ENCODE measurements around the gene ACRV1.
A peak's percentile ranks its signal among the peaks of the same experiment; 100 is the strongest.
"Not testable (repeated sequence)": the region's sequence is repeated elsewhere in the genome, so short reads cannot be mapped to it uniquely, and the experiment has no call there.

Gene ACRV1, protein sequence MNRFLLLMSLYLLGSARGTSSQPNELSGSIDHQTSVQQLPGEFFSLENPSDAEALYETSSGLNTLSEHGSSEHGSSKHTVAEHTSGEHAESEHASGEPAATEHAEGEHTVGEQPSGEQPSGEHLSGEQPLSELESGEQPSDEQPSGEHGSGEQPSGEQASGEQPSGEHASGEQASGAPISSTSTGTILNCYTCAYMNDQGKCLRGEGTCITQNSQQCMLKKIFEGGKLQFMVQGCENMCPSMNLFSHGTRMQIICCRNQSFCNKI

DNA sequence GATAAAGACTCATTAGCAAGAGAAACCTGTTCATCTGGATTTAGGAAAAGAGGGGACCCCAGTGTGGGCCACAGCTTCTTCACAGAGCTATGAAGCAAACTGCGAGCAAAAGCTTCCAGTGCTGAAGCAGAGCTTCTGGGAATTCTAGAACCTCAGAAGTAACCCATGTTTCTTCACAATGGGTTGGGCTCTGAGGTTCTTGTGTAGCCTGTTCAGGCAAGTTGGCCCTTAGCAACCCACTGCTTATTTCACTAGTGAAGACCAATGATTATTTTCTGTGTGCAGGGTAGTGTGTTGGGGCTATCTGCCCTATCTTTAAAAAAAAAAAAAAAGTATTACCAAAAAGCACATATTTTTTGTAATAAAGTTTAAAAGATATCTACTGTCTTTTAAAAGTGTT, at the start of gene ACRV1:
Gene ACRV1 (minus strand): TSS at position 101 of the 400 bp plus-strand sequence. CDS start 67 bp downstream, at position 34.
- DNase-seq (ENCODE audit: low read depth, low spot score), result no peak

DNA sequence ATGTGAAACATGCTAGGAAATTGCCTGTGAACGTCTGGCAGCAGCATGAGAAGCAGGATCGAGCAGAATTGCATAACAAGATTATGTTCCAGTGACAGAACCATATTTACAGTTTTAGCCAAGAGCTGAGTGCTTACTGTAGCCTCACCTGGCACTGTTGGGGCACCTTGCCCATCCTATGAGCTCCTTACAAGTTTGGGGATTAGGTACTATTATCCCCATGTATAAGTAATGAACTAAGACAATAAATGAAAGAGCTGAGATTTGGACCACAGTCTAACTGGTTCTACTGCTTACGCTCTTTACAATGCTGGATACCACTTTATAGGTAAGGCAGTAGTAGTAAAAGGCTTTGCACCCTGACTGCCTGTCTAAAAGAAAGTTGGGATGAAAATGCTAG, 48.3 kb upstream of the ACRV1 start:
- no peak for DNase-seq (ENCODE audit: low read depth, low spot score)

DNA sequence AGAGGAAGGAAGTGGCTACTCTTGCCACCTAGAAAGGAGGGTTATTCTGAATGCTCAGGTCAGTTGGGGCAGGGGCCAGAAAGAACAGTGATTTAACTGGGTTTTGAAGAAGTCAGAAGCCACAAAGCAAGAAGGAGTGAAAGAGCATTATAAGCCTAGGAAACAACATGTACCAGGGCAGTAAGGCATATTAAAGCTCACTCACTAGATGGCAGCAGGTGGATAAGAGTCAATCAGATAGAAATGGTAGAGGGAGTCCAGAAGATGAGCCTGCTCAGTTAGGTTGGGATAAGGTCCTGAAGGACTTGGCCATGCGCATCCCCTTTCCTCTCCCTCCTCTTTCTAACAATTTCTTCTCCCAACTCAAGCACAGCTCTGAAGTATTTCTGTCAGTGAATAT, 43.5 kb upstream of the ACRV1 start:
- DNase-seq (ENCODE audit: low read depth, low spot score), result no peak

DNA sequence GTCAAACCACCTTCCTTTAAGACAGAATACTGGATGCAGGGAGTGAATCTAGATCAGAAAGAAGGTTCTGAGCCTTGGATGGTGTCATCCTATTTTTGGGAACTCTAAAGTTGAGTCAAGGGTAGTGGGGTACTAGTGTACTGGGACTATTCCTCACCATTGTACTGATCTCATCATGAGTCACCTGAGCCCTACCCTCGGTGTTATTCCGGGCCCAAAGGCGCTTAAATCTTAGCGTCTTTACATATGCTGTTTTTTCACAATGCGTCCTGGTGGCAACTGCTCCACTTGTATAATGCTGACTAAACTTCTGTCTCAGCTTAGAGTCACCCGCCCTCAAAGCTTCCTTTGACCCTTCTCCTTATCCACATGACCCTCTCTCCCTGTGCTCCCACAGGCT, 40.1 kb upstream of the ACRV1 start:
- no peak for DNase-seq (ENCODE audit: low read depth, low spot score)

DNA sequence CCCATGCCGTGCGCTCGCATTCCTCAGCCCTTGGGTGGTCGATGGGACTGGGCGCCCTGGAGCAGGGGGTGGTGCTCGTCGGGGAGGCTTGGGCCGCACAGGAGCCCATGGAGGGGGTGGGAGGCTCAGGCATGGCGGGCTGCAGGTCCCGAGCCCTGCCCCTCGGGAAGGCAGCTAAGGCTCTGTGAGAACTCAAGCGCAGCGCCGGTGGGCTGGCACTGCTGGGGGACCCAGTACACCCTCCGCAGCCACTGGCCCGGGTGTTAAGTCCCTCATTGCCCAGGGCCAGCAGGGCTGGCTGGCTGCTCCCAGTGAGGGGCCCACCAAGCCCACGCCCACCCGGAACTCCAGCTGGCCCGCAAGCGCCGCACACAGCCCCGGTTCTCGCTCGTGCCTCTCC, 24.0 kb upstream of the ACRV1 start:
- DNase-seq (ENCODE audit: low read depth, low spot score), result not testable (repeated sequence)

DNA sequence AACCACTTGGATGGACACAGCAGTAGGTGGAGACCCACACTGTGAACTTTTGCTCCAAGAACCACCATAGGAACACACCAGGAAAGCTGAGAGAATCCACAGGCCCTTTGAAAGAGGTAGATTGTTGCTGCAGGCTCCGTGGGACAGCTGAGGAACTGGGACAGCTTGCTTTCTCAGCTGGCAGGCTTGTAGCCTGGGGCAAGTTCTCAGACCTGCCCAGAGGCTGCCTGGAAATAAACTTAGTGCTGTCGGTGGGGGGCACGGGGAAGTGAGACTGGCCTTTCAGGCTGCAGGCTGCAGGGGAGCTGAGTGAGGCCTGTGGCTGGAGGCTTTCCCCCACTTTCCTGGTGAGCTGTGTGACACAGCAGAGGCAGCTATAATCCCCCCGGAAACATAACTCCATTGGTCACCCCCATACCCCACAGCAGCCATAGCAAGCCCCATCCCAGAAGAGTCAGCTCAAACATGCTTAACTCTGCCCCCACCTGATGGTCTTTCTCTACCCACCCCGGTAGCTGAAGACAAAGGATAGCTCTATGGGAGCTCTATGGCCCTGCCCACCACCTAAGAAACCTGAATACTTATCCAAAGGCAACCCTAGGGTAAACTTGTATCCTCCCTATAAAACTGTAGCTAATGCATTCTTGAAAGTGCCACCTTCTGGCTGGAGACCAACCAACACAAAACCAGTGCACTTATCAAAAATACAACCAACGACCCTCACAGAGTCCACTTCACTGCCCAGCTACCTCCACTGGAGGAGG, 21.4 kb upstream of the ACRV1 start:
- DNase-seq (ENCODE audit: low read depth, low spot score), result no peak

DNA sequence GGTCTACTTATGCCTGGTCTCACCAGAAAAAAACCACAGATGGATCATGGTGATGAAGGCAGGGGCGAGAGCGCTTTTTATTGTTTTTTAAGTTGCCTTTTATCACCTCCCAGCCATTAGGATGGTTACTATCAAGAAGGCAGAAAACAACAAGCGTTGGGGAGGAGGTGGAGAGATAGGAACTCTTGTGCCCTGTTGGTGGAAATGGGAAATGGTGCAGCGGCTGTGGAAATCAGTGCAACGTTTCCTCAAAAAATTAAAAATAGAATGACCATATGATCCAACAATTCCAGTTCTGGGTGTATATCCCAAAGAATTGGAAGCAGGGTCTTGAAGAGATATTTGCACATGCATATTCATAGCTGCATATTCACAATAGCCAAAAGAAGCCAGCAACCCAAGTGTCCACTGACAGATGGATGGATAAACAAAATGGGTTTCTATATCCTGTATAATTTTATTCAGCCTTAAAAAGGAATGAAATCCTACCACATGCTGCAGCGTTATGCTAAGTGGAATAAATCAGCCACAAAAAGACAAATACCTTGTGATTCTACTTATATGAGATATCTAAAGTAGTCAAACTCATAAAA, 20.5 kb upstream of the ACRV1 start:
- DNase-seq (ENCODE audit: low read depth, low spot score), result no peak

DNA sequence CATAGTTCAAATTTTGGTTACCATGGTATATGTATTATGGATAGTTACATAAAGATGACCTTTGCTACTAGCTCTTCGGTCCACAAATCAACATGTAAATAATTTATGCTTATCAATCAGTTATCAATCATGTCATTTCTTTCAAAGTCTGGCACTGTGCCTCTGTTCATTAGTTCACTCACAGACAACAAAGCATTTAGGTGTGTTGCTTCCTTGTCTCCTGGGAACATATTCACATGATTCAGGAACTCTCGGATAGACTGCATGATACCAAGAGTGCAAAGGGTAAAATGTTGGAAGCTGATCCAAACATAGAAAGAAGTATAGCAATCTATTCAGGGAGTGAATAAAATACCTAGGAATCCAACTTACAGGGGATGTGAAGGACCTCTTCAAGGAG, 14.3 kb upstream of the ACRV1 start:
- no peak for DNase-seq (ENCODE audit: low read depth, low spot score)

DNA sequence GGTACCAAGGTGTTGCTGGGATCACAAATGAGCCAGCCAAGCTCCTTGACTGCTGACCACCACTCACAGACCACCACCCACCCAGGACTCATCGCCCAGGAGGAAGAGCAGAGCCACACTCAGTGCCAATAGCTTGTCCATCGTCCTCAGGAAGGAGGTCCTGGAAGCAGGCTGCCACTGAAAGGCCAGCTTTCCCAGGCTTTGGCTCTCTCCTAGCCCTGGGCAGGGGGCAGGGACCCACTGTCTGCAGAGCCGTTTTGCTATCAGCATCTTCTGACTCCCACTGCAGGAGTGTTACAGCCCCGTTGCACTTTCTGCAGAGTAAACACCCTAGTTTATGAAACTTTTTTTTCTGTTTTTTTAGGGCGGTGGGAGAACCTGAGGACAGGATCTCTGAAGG, 12.2 kb upstream of the ACRV1 start:
- no peak for DNase-seq (ENCODE audit: low read depth, low spot score)

DNA sequence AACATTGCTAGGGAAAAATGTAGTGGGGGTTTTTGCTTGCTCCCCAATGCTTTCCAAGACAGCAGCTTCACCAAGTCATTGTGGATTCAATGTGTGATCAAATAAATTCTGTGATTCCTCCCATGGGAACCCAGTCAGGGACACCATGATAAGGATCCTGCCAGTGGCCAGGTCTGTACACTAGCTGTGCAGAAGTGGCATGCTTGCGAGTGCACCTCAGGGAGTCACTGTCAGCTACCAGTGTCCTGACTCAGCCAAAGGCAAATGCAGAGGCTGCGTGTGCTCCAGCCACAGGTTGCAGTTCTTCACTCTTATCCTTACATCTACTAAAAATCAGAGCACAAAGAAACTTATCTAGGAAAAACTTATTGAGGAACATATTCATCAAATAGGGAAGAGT, 9.4 kb upstream of the ACRV1 start:
- DNase-seq (ENCODE audit: low read depth, low spot score), result no peak

DNA sequence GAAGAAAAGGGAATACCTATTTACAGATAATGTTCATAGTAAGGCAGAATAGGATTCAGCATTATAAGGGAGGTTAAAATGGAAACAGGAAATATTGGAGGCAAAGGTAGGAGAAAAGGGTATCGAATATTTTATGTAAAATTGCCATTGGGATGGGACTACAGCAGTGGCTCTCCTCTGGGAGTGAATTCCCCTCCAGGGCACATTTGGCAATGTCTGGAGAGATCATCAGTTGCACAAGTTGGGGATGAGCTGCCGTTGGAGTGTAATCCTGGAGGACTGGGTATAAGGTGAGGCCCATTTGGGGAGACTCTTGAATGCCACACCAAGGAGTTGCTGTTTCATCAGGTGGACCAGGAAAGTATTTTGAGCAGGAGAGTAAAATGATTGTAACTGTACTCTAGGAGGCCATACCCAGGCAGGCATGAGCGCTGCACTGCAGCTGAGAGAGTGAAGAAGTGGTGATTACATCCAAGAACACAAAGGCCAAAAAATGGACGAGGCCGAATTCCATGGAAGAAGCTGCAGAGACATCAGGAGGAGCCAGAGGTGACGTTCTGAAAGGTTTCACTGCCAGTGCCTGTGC, 8.7 kb upstream of the ACRV1 start:
- DNase-seq (ENCODE audit: low read depth, low spot score), result no peak

DNA sequence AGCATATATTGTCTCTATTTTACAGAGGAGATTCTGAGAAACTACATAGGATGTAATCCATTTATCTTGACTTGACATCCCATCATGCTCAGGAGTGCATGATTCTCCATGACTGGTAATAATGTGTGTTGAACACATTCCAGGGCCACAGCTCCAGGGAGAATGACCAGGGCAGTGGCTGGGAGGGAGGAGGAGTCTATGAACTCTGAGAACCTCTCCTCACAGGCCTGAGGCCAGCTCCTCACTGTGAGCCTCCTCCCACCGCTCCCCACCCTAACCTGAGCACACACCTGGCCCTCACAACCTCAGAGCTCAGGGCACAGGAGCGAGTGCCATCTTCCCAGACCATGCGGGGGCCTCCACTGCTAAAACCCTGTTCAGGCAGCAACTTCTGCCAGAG, 8.0 kb upstream of the ACRV1 start:
- no peak for DNase-seq (ENCODE audit: low read depth, low spot score)

DNA sequence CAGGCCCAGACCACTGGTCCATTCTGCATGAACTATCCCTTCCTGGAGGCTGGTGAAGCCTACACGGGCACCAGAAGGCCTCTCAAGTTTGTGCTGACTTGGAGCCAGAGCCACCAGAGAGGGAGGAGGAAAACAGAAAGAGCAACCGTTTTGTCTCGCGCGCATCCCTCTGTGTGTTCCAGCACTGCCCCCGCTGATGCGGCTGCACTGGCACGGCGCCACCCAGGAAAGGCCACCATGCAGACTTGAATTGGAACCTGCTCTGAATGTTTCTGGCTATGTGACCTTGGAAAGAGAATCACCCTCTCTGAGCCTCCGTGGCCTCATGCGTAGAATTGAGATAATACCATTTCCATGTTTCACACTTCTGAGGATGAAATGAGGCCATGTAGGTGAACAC, 7.4 kb upstream of the ACRV1 start:
- DNase-seq (ENCODE audit: low read depth, low spot score), result no peak

DNA sequence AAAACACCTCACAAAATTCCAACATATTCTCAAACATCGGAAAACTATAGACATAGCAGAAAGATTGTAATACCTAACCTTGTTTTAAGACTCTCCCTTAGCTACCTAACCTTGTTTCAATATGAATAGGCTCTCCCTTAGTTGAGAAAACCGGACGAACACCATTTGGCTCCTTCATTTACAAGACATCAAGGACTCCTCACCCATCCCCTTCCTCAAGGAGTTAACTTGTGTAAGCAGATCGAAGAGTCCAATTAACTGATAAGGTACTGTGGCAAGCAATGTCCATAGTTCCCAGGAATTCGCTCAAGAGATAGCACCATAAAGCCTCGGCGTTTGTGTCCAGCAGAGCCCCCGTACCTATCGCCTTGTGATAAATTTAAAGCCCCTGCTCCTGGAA, 4.6 kb upstream of the ACRV1 start:
- peak; percentile 17 for DNase-seq (ENCODE audit: low read depth, low spot score)

DNA sequence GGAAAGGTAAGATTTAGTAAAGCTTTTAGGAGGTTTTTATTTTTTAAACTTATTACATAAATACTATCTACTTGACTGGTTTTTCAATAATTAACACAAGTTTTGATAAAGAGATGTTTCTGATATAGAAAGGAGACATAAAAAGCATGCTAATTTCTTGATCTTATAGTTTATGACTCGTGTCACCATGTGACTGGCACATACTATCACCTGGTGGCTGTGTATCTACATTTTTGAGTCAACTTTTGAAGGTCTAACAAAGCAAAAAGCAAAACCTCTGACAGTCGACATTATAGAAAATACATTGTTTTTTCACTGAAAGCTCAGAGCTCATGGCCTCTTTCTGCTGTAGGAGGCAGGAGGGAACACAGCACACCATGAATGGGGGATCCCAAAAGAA, 810 bp downstream of the ACRV1 start:
- no peak for DNase-seq (ENCODE audit: low read depth, low spot score)

DNA sequence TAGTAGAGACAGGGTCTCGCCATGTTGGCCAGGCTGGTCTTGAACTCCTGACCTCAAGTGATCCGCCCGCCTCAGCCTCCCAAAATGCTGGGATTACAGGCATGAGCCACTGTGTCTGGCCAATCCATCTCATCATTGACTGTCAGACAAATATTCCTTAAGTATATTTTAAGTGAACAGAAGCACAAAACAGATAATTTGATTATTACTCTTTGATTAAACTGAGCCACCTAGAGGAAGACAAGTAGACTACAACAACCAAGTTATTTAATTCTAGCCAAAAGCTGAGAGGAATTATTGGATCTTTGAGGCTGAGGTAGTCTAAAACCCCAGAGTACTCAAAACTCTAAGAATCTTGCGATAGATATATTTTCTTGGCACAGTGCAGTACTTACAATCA, 1.2 kb downstream of the ACRV1 start:
- no peak for DNase-seq (ENCODE audit: low read depth, low spot score)

DNA sequence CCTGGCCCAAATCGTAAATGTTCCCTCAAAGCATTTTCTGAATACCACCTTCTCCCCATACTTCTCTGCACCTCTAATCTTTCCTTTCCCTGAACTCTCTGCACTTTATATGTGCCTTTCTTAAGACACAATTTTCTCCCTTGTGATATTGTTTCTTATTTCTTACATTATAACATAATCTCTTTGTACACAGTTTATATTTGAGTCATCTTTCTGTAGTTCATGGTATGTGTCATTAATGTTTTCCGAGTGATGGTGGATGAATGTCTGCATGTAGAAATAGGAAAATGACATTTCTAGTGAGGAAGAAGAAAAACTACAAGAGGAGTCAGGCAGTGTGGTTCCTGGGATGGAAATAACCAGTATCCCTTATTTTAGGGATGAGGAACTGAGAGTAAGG, 5.5 kb downstream of the ACRV1 start:
- DNase-seq (ENCODE audit: low read depth, low spot score), result no peak

DNA sequence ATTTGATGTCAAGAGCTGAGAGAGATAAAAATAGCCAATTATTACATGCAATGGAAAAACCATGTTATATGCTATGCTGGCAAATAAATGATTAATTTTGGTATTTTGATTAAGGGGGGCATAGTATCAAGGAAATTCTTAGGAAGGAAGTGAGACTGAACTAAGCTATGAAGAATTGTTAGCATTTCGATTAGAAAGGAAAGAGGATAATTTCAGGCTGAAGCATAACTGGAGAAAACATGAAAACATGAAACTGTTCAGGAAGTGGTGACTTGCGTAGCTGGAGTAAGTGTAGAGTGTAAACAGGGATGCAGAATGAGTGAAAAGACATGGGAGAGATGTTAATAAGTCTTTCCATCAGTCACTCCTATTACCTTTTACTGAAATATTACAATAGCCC, 6.4 kb downstream of the ACRV1 start:
- no peak for DNase-seq (ENCODE audit: low read depth, low spot score)

DNA sequence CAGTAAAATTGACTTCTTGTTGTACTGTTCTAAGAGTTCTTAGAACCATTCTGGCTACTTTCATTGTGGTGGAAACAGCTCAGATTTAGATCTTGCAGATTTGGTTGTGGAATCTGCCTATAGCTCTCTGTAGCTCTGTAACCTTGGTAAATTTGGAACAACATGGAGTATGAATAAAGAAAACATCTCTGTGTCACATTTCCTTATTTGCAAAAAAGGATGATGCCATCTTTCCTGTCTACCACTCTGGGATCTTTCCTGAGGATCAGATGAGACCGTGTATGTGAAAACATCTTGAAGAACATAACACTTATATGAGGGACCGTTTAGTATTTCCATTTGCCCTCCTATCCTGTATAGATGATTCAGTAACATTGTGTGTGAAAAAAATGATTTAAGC, 9.1 kb downstream of the ACRV1 start:
- DNase-seq (ENCODE audit: low read depth, low spot score), result no peak

DNA sequence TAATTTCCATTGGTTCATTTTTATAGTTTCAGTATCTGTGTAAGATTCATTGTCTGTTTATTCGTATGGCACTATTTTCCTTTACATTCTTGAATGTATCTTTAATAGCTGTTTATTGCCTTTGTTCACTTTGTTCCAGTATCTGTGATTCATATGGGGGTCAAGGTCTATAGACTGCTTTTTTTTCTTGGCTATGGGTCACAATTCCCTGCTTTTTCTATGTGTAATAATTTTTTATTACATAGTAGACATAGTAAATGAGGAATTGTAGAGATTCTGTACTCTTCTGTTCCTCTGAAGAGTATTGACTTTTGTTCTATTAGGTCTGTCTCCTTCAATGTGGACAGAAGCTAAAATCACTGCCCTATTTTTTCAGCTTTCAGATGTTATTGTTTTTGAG, 10.5 kb downstream of the ACRV1 start:
- DNase-seq (ENCODE audit: low read depth, low spot score), result no peak

DNA sequence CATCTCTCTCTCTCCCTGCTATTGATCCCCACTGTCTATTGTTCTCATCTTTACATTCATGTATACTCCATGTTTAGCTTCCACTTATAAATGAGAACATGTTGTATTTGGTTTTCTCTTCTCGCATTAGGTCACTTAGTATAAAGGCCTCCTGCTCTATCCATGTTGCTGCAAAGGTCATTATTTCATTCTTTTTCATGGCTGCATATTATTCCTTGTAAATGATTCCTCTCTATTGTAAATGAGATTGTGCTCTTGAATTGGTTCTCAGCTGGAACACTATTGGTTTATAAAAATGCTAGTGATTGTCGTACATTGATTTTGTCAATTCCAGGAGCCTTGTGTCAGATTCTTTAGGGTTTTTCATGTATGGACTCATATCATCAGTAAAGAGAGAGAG, 13.5 kb downstream of the ACRV1 start:
- DNase-seq (ENCODE audit: low read depth, low spot score), result no peak

DNA sequence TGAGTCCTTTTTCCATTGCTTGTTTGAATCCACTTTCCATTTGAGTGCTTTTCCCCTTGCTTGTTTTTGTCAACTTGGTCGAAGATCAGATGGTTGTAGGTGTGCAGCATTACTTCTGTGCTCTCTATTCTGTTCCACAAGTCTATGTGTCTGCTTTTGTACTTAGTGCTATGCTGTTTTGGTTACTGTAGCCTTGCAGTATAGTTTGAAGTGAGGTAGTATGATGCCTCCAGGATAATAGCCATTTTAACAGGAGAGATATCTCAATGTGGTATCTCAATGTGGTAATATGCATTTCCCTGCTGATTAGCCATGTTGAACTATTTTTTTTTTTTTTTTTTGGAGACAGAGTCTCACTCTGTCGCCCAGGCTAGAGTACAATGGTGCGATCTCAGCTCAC, 16.7 kb downstream of the ACRV1 start:
- DNase-seq (ENCODE audit: low read depth, low spot score), result no peak

DNA sequence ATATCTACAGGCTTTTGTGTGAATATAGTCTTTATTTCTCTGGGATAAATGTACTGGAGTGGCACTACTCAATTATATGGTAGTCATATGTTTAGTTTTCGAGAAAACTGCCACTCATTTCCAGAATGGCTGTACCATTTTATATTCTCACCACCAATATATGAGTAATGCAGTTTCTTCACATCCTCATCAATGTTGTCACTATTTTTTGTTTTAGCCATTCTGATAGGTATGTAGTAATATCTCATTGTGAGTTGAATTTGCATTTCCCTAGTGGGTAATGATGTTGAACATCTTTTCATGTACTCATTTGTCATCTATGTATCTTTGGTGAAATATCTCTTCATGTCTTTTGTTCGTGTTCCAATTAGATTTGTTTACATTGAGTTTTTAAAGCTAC, 18.0 kb downstream of the ACRV1 start:
- DNase-seq (ENCODE audit: low read depth, low spot score), result no peak

All from iPS DF 19.7 (cell line).